Forelimb muscle (tissue), 1 donor: Measurements from ENCODE around the gene GATAD1. TPM values are rescaled to one million over a fixed set of nuclear protein-coding genes. Genes with fewer than 3 reads are reported as not detected.
"Not testable (repeated sequence)": the region's sequence is repeated elsewhere in the genome, so short reads cannot be mapped to it uniquely, and the experiment has no call there.

Experiments used
- DNase-seq: peaks from one replicate; pipeline ENCODE4 v3.0.0-alpha.2; 2013; ENCODE audit warnings: low read depth
- polyA plus RNA-seq: library from polyadenylated mRNA; unstranded; fragments of 120-200 nt; gene quantifications from one replicate; pipeline ENCODE4 v1.2.1, GENCODE V29; 2013; ENCODE audit not compliant: insufficient read length

Gene GATAD1
- polyA plus RNA-seq, 1 donor = 24.9 TPM

- DNase-seq = not testable (repeated sequence)
These were observed 36.3 kb downstream of the GATAD1 start for GRCh38 chr7:92483624-92484023.

DNA sequence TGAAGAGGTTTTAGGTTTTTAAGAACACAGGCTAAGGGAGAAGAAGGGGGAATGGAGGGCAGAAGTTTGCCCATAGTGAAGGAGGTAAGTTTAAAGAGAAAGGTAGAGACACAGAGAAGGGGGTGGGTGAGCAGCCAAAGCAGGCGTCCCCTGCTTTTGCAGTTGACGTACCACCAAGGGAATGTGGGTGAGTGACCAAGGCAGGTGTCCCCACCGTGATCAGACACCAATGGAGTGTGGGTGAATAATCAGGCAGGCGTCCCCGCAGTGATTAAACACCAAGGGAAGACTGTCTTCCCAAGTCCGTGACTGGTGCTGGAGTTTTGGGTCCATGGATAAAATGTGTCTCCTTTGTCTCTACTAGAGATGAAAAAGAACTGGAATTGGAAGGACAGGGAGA is 36.9 kb downstream of the GATAD1 start:
- DNase-seq = not testable (repeated sequence)

GRCh38 chr7:92485267-92485892 is 38.1 kb downstream of the GATAD1 start:
- DNase-seq = no peak

GRCh38 chr7:92485974-92486373 is 38.7 kb downstream of the GATAD1 start:
- no peak for DNase-seq

- no peak for DNase-seq
These were observed 40.5 kb downstream of the GATAD1 start for GRCh38 chr7:92487804-92488203.

GRCh38 chr7:92489634-92490033 is 42.4 kb downstream of the GATAD1 start:
- DNase-seq = no peak

DNA sequence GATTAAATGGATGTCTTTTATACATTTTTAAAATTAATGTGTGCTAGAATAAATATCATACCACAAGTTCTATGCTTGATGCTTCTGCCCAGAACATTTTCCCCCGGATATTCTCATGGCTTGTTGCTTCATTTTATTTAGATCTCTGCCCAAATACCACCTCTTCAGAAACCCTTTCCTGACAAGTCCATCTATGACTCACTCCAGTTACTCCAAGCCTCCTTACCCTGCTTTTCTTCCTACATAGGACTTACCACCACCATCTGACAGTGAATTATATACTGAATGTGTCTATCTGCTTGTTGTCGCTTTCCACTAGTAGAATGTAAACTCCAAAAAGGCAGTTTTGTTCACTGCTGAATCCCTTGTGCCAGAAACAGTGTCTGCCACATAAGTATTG is 49.6 kb downstream of the GATAD1 start:
- no peak for DNase-seq

GRCh38 chr7:92498557-92498956 is 51.3 kb downstream of the GATAD1 start:
- no peak for DNase-seq

- no peak for DNase-seq
These were observed 56.5 kb downstream of the GATAD1 start for GRCh38 chr7:92503767-92504166.

DNA sequence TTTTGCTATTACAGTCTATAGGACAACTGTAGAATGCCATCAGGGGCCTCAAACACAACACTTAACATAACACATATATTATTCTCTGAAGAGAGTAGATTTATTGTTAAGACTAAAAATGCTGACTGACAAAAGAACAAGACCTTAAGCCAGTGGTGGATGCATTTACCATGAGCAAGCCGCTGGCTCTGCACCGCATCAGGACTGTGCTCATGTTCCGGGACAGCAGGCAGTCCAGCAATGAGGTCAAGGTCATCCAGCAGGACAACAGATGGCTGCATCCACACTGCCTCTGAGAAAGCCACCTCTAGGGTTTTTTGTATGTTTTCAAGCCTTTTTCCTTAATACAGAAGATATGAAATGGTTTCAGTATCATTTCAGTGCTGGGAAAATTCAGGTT is 57.3 kb downstream of the GATAD1 start:
- DNase-seq = no peak

GRCh38 chr7:92506363-92506762 is 59.1 kb downstream of the GATAD1 start:
- no peak for DNase-seq

DNA sequence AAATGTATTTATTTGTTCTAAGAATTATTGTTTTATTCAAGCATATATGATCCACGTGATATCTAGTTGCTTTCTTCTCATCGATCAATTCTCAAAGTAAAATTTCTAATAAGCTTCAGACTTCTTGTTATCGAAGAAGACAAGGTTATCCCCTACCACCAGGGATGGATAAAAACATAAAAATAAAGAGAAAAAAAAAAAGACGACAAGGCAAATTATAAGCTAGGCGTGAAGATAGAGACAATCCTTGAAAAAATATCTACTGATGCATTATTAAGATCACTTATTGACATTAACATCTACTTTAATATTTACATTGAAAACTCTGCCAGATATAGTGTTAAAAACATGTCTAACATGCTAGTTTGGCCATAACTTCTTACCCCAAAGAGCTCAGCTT is 61.7 kb downstream of the GATAD1 start:
- DNase-seq = no peak

Other genes with a start within 250 kb of the GATAD1 start
- 23.9 TPM for gene KRIT1, start 201.6 kb upstream of the GATAD1 start, polyA plus RNA-seq
- 24.7 TPM for gene ANKIB1, start 201.5 kb upstream of the GATAD1 start, polyA plus RNA-seq
- gene ERVW-1, start 30.5 kb downstream of the GATAD1 start, polyA plus RNA-seq = 1.4 TPM
- gene PEX1, start 81.0 kb downstream of the GATAD1 start, polyA plus RNA-seq = 23.3 TPM
- gene RBM48, start 81.3 kb downstream of the GATAD1 start, polyA plus RNA-seq = 13.8 TPM
- 31.0 TPM for gene FAM133B, start 142.9 kb downstream of the GATAD1 start, polyA plus RNA-seq